ENCODE measurements around the gene SMCO3. TPM values are rescaled to one million over a fixed set of nuclear protein-coding genes. Genes with fewer than 3 reads are reported as not detected.

SMCO3 gene
- total and polyA plus RNA-seq, 2 of the 13 experiments (the other 11 are each of a cell fraction or from before 2014, with no cell fraction given) = 0.29 to 0.42 TPM

GRCh38 chr12:14803011-14803829 lies 10.8 kb downstream of the SMCO3 start, which contains the start of the genes C12orf60 and WBP11 (continued):
- TF ChIP-seq, protein P1, sequence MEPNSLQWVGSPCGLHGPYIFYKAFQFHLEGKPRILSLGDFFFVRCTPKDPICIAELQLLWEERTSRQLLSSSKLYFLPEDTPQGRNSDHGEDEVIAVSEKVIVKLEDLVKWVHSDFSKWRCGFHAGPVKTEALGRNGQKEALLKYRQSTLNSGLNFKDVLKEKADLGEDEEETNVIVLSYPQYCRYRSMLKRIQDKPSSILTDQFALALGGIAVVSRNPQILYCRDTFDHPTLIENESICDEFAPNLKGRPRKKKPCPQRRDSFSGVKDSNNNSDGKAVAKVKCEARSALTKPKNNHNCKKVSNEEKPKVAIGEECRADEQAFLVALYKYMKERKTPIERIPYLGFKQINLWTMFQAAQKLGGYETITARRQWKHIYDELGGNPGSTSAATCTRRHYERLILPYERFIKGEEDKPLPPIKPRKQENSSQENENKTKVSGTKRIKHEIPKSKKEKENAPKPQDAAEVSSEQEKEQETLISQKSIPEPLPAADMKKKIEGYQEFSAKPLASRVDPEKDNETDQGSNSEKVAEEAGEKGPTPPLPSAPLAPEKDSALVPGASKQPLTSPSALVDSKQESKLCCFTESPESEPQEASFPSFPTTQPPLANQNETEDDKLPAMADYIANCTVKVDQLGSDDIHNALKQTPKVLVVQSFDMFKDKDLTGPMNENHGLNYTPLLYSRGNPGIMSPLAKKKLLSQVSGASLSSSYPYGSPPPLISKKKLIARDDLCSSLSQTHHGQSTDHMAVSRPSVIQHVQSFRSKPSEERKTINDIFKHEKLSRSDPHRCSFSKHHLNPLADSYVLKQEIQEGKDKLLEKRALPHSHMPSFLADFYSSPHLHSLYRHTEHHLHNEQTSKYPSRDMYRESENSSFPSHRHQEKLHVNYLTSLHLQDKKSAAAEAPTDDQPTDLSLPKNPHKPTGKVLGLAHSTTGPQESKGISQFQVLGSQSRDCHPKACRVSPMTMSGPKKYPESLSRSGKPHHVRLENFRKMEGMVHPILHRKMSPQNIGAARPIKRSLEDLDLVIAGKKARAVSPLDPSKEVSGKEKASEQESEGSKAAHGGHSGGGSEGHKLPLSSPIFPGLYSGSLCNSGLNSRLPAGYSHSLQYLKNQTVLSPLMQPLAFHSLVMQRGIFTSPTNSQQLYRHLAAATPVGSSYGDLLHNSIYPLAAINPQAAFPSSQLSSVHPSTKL (CRISPR knock-in tag; IDR thresholded peaks at IDR 0.05) = peak; percentile 51
- no peak for TF ChIP-seq TRIM24 (CRISPR knock-in tag; IDR thresholded peaks at IDR 0.05)
- TF ChIP-seq, protein P2, sequence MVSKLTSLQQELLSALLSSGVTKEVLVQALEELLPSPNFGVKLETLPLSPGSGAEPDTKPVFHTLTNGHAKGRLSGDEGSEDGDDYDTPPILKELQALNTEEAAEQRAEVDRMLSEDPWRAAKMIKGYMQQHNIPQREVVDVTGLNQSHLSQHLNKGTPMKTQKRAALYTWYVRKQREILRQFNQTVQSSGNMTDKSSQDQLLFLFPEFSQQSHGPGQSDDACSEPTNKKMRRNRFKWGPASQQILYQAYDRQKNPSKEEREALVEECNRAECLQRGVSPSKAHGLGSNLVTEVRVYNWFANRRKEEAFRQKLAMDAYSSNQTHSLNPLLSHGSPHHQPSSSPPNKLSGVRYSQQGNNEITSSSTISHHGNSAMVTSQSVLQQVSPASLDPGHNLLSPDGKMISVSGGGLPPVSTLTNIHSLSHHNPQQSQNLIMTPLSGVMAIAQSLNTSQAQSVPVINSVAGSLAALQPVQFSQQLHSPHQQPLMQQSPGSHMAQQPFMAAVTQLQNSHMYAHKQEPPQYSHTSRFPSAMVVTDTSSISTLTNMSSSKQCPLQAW (CRISPR knock-in tag; IDR thresholded peaks at IDR 0.05) = peak; percentile 62
- TF ChIP-seq, protein P3, sequence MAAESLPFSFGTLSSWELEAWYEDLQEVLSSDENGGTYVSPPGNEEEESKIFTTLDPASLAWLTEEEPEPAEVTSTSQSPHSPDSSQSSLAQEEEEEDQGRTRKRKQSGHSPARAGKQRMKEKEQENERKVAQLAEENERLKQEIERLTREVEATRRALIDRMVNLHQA (CRISPR knock-in tag; IDR thresholded peaks at IDR 0.05) = no peak
- TF ChIP-seq ZNF276 (CRISPR knock-in tag; IDR thresholded peaks at IDR 0.05; ENCODE audit: low read depth) = no peak
- no peak for TF ChIP-seq ZNF609 (CRISPR knock-in tag; IDR thresholded peaks at IDR 0.05; ENCODE audit: borderline replicate concordance)
- TF ChIP-seq DBP (CRISPR knock-in tag; IDR thresholded peaks at IDR 0.05; ENCODE audit: not compliant biosample characterization) = no peak
- no peak for TF ChIP-seq ZNF333 (CRISPR knock-in tag; IDR thresholded peaks at IDR 0.05; ENCODE audit: borderline replicate concordance)
- TF ChIP-seq ZNF569 (CRISPR knock-in tag; IDR thresholded peaks at IDR 0.05; ENCODE audit: borderline replicate concordance) = no peak
- TF ChIP-seq MXD4 (CRISPR knock-in tag; IDR thresholded peaks at IDR 0.05) = no peak
- 0 out of 2 replicates have a peak, but pooled peaks have one; percentile 33 for TF ChIP-seq GATAD2A (CRISPR knock-in tag; IDR thresholded peaks at IDR 0.05)
- no peak for TF ChIP-seq REPIN1 (CRISPR knock-in tag; IDR thresholded peaks at IDR 0.05; ENCODE audit: borderline replicate concordance, low read depth)
- TF ChIP-seq THYN1 (CRISPR knock-in tag; IDR thresholded peaks at IDR 0.05; ENCODE audit: borderline replicate concordance, low read depth) = no peak
- no peak for TF ChIP-seq TOPORS (CRISPR knock-in tag; IDR thresholded peaks at IDR 0.05)
